Dendritic cell treated with granulocyte-macrophage colony-stimulating factor and Interleukin-4, amounts not matched to agents 40 ng/mL and 50 ng/mL, for 4 days (primary cell): ENCODE measurements around the gene SLC35B3.

Source experiments
- H3K27ac Mint-ChIP-seq: one replicate; pipeline ENCODE4 v1.8.0; 2022; ENCODE audit warnings: mild to moderate bottlenecking, mixed read lengths
- H3K27me3 Mint-ChIP-seq: one replicate; pipeline ENCODE4 v1.8.0; 2022; ENCODE audit warnings: mild to moderate bottlenecking, mixed read lengths
- H3K36me3 Mint-ChIP-seq: one replicate; pipeline ENCODE4 v1.8.0; 2022; ENCODE audit warnings: low read depth, mixed read lengths
- H3K4me1 Mint-ChIP-seq: one replicate; pipeline ENCODE4 v1.8.0; 2022; ENCODE audit warnings: low read depth, mixed read lengths
- H3K4me3 Mint-ChIP-seq: one replicate; pipeline ENCODE4 v1.8.0; 2022; ENCODE audit warnings: mild to moderate bottlenecking, moderate library complexity, mixed read lengths
- H3K9me3 Mint-ChIP-seq: one replicate; pipeline ENCODE4 v1.8.0; 2022; ENCODE audit warnings: mixed read lengths
- intact Hi-C: fragments of 100-400 bp; cut with micrococcal nuclease; formaldehyde crosslinking; loops from one replicate; pipeline ENCODE4 v1.15.0; 2022

The SLC35B3 gene

DNA sequence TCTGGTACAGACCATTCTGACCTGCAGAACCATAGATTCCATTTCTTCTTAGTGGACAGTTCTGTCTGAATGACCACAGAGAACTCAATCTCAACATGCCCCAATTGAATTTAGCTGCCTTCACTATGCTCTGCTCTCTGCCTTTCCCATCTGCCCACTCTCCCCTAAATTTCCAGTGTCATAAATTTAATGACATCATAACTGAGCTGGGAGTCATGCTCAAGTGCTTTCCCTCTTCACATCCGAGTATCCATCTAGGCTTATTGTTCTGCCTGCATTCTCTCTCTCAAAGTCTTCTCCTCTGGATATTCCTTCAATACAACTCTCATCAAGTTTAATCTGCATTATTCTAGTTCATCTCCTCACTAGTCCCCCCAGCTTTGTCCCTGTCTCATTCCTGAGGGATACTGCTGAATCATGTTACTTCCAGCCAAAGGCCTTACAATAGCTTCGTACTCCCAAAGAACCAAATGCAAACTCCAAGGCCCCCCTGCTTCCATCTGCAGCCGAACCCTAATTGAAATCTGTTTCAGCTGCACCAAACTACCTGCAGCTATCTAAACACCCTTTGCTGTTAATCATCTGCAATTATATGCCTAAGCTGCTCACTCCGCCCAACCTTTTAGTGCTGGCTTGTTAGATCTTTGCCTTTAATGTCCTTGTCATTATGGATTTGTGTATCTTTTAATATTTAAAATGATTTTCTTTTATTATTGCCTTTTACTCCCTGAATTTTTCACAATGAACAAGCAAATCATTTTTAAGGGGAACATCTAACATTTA is 46.1 kb downstream of the SLC35B3 start:
- peaks cover 6% of the 10 kb centered on the region for H3K4me1 Mint-ChIP-seq
- no peak overlapping the region for H3K27ac Mint-ChIP-seq
- no peaks in the 10 kb centered on the region for H3K27me3 Mint-ChIP-seq
- H3K9me3 Mint-ChIP-seq: no peaks in the 10 kb centered on the region
- intact Hi-C loops: no loop called here
- H3K36me3 Mint-ChIP-seq: no peaks in the 10 kb centered on the region
- H3K4me3 Mint-ChIP-seq: no peak overlapping the region

DNA sequence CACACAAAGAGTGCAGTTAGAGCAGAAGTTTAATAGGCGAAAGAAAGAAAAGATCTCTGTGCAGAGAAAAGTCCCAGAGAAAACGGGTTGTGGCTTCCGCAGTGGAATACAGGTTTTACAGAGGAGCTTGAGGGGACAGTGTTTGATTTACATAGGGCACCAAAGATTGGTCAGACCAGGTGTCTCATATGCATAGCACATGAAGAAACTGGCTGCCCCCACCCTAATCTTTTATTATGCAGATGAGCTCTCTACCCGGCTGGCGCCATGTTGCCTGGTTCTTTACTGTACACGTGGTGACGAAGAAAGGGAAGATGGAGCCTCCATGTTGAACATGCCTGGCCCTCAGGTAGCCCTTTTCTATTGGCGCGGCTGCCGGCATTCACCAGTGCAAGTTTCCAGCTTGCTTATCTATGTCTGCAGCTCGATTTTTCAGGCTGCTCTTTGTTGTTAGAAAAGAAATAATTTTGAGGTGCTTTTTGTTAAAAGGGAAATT is 47.4 kb downstream of the SLC35B3 start:
- H3K27ac Mint-ChIP-seq: no peak overlapping the region
- no peaks in the 10 kb centered on the region for H3K36me3 Mint-ChIP-seq
- peaks cover 2% of the 10 kb centered on the region for H3K27me3 Mint-ChIP-seq
- H3K4me1 Mint-ChIP-seq: peaks cover 6% of the 10 kb centered on the region
- no peaks in the 10 kb centered on the region for H3K9me3 Mint-ChIP-seq
- intact Hi-C loops: no loop called here
- H3K4me3 Mint-ChIP-seq: no peak overlapping the region

DNA sequence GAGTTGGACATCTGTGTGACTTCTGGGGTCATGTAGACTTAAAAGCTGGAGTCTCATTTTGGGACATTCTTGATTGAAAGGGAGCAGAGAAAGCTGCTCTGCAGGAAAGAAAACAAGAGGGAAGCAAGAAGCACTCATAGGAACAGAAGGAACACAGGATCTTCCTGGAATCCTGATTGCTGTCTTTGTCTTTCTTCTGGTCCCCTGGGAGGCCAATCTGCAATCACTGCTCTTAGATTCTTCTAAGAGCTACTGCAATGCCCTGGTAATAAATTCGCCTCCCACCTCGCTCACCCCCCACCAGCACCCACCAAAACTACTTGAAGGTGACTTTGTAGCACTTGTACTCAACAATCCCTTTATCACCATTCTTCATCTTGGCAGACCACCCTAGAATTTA is 51.8 kb downstream of the SLC35B3 start:
- Mint-ChIP-seq H3K27me3 (peaks cover 2% of the 10 kb centered on the region), H3K36me3 (no peaks in the 10 kb centered on the region)

DNA sequence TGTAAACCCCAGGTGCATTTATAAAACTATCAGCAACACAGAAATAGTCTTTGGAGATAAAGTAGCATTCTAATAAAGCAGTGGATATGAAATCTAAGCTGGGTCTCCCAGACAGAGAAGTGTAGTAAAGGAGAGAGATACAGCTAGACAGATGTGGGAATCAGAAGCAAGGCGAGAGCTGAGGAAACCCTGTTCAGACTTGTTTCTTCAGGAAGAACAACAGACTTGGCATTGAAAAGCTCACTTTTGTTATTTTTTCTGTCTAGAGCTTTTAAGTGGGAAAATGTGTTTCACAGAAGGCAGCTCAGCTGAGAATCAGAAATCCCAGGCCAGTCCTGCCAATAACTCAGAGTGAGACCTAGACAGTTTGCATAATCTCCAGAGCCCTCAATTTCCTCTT is 52.9 kb downstream of the SLC35B3 start:
- Mint-ChIP-seq H3K36me3 (no peaks in the 10 kb centered on the region), H3K27me3 (peaks cover 2% of the 10 kb centered on the region), H3K9me3 (no peaks in the 10 kb centered on the region), H3K4me3 (no peak overlapping the region), H3K4me1 (no peaks in the 10 kb centered on the region), H3K27ac (no peak overlapping the region)
- intact Hi-C loops: no loop called here

More for the DNA sequence above, 51.8 kb downstream of the SLC35B3 start:
- no peak overlapping the region for H3K27ac Mint-ChIP-seq
- intact Hi-C loops: no loop called here
- H3K4me3 Mint-ChIP-seq: no peak overlapping the region
- no peaks in the 10 kb centered on the region for H3K9me3 Mint-ChIP-seq
- H3K4me1 Mint-ChIP-seq: no peaks in the 10 kb centered on the region

DNA sequence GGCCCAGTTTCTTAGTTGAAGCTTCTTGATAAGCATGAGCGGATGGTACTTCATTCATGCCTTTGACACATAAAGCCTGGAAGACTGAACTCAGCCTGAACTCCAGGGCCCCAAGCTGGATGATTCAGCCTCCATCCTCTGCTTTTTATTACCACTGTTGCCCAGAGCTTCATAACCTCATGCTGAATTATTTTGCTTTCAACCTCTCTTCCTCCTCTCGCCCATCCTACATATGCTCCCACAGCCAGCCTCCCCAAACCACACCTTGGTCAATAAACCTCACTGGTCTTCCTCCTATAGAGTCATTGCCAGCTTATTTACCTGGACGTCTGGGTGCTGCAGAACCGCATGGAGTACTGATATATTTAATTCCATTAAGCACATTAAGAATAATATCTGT is 59.4 kb downstream of the SLC35B3 start:
- H3K4me3 Mint-ChIP-seq: no peak overlapping the region
- intact Hi-C loops: no loop called here

More for the DNA sequence above, 59.4 kb downstream of the SLC35B3 start:
- Mint-ChIP-seq H3K4me1 (no peaks in the 10 kb centered on the region), H3K36me3 (no peaks in the 10 kb centered on the region), H3K9me3 (peaks cover 7% of the 10 kb centered on the region), H3K27ac (no peak overlapping the region), H3K27me3 (no peaks in the 10 kb centered on the region)
